ENCODE results near the gene CCR4. TPM values are rescaled to one million over a fixed set of nuclear protein-coding genes. Genes with fewer than 3 reads are reported as not detected.
"Not testable (repeated sequence)": the region's sequence is repeated elsewhere in the genome, so short reads cannot be mapped to it uniquely, and the experiment has no call there.

The CCR4 gene
- total RNA-seq, 1 experiment from 2014 or later: not detected

DNA sequence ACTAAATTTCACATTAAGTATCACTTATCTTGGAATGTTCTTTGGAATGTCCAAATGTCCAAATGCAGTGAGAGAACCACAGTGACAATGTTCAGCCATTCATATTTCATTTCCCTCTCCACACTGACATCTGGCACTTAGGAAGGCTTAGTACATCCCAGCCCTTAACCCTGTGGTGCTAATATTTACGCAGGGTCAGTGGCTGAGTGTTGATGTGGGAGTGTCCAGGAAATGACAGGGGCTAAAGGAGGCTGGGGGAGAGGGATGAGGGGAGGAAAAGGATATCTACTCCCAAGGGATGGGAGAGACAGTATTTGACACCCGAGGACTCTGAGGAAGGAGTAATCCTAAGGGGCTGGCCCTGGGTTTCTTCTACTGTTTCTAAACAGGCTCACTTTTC lies 14.1 kb upstream of the CCR4 start:
- no peak overlapping the region for H3K4me3 ChIP-seq (ENCODE audit: low read depth, low read length)
- CTCF ChIA-PET: no interaction called here
- no peak for DNase-seq
- no peaks in the 10 kb centered on the region for H3K36me3 Mint-ChIP-seq (ENCODE audit: insufficient read depth, unreplicated experiment)
- H3K27me3 ChIP-seq (replicated peaks; ENCODE audit: control insufficient read depth, insufficient read depth, low read length): no peaks in the 10 kb centered on the region
- intact Hi-C loops (cut with micrococcal nuclease; ENCODE audit: unreplicated experiment): loop anchor here (10.0 kb wide), 1 partner anchor 93 kb away; no protein-coding TSS in a partner anchor
- H3K27me3 Mint-ChIP-seq (ENCODE audit: insufficient read depth, unreplicated experiment): no peaks in the 10 kb centered on the region
- no peaks in the 10 kb centered on the region for H3K4me1 ChIP-seq
- peak overlapping the region; percentile 21 for H3K27ac Mint-ChIP-seq (ENCODE audit: unreplicated experiment)
- H3K9me3 Mint-ChIP-seq (ENCODE audit: unreplicated experiment): no peaks in the 10 kb centered on the region
- H3K4me1 Mint-ChIP-seq (ENCODE audit: low read depth, unreplicated experiment): no peaks in the 10 kb centered on the region
- no peak overlapping the region for H3K4me3 Mint-ChIP-seq (ENCODE audit: unreplicated experiment)
- no peaks in the 10 kb centered on the region for H3K36me3 ChIP-seq (ENCODE audit: control insufficient read depth, insufficient read depth, low read length)
- POLR2A ChIA-PET: no interaction called here
- TF ChIP-seq CTCF (IDR thresholded peaks at IDR 0.05; ENCODE audit: insufficient read depth in 1 of 2, low read depth in 1 of 2, low read length in 1 of 2, severe bottlenecking in 1 of 2, unreplicated experiment in 1 of 2): no peak
- H3K9me3 ChIP-seq: no peaks in the 10 kb centered on the region
- BruUV-seq (replicated peaks): no TSS peak

DNA sequence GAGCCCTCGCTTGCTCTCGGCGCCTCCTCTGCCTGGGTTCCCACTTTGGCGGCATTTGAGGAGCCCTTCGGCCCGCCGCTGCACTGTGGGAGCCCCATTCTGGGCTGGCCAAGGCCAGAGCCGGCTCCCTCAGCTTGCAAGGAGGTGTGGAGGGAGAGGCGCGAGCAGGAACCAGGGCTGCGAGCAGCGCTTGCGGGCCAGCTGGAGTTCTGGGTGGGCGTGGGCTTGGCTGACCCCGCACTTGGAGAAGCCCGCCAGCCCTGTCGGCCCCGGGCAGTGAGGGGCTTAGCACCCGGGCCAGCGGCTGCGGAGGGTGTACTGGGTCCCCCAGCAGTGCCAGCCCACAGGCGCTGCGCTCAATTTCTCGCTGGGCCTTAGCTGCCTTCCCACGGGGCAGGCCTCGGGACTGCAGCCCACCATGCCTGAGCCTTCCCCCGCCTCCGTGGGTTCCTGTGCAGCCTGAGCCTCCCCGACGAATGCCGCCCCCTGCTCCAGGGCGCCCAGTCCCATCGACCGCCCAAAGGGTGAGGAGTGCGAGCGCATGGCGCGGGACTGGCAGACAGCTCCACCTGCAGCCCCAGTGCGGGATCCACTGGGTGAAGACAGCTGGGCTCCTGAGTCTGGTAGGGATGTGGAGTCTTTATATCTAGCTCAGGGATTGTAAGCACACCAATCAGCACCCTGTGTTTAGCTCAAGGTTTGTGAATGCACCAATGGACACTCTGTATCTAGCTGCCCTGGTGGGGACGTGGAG lies 11.7 kb upstream of the CCR4 start:
- H3K27me3 ChIP-seq (replicated peaks; ENCODE audit: control insufficient read depth, insufficient read depth, low read length); BruUV-seq (replicated peaks); POLR2A ChIA-PET; H3K4me3 ChIP-seq (ENCODE audit: low read depth, low read length); H3K27ac Mint-ChIP-seq (ENCODE audit: unreplicated experiment); H3K4me3 Mint-ChIP-seq (ENCODE audit: unreplicated experiment); DNase-seq; H3K4me1 Mint-ChIP-seq (ENCODE audit: low read depth, unreplicated experiment); H3K9me3 Mint-ChIP-seq (ENCODE audit: unreplicated experiment); H3K36me3 ChIP-seq (ENCODE audit: control insufficient read depth, insufficient read depth, low read length); H3K9me3 ChIP-seq; H3K4me1 ChIP-seq; H3K27me3 Mint-ChIP-seq (ENCODE audit: insufficient read depth, unreplicated experiment); H3K36me3 Mint-ChIP-seq (ENCODE audit: insufficient read depth, unreplicated experiment): not testable (repeated sequence)
- CTCF ChIA-PET: interaction anchor here (0.7 kb wide), 1 partner anchor 207 kb away, joined by 3 read pairs; no protein-coding TSS in a partner anchor
- intact Hi-C loops (cut with micrococcal nuclease; ENCODE audit: unreplicated experiment): loop anchor here (10.0 kb wide), 1 partner anchor 95 kb away; no protein-coding TSS in a partner anchor

DNA sequence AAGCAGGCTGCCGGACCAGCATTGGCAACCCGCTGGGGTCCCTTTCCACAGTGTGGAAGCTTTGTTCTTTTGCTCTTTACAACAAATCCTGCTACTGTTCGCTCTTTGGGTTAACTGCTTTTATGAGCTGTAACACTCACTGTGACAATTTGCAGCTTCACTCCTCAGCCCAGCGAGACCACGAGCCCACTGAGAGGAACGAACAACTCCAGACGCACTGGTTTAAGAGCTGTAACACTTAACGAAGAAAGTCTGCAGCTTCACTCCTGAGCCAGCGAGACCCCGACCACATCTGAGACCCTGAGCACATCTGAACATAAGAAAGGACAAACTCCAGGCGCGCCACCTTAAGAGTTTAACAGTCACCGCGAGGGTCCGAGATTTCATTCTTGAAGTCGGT lies 10.7 kb upstream of the CCR4 start:
- no peaks in the 10 kb centered on the region for H3K4me1 ChIP-seq
- H3K27me3 Mint-ChIP-seq (ENCODE audit: insufficient read depth, unreplicated experiment): no peaks in the 10 kb centered on the region
- no peaks in the 10 kb centered on the region for H3K36me3 Mint-ChIP-seq (ENCODE audit: insufficient read depth, unreplicated experiment)
- H3K27me3 ChIP-seq (replicated peaks; ENCODE audit: control insufficient read depth, insufficient read depth, low read length): no peaks in the 10 kb centered on the region
- H3K36me3 ChIP-seq (ENCODE audit: control insufficient read depth, insufficient read depth, low read length): no peaks in the 10 kb centered on the region
- no peak overlapping the region for H3K4me3 ChIP-seq (ENCODE audit: low read depth, low read length)
- ChIA-PET POLR2A (no interaction called here), CTCF (interaction anchor here (0.7 kb wide), 1 partner anchor 208 kb away, joined by 3 read pairs; no protein-coding TSS in a partner anchor)
- no peak overlapping the region for H3K4me3 Mint-ChIP-seq (ENCODE audit: unreplicated experiment)
- TF ChIP-seq CTCF (IDR thresholded peaks at IDR 0.05; ENCODE audit: insufficient read depth in 1 of 2, low read depth in 1 of 2, low read length in 1 of 2, severe bottlenecking in 1 of 2, unreplicated experiment in 1 of 2): no peak
- no peaks in the 10 kb centered on the region for H3K9me3 Mint-ChIP-seq (ENCODE audit: unreplicated experiment)
- no peaks in the 10 kb centered on the region for H3K9me3 ChIP-seq
- intact Hi-C loops (cut with micrococcal nuclease; ENCODE audit: unreplicated experiment): no loop called here
- no TSS peak for BruUV-seq (replicated peaks)
- no peak for DNase-seq
- H3K27ac Mint-ChIP-seq (ENCODE audit: unreplicated experiment): no peak overlapping the region
- H3K4me1 Mint-ChIP-seq (ENCODE audit: low read depth, unreplicated experiment): no peaks in the 10 kb centered on the region
